ENCODE results near the gene COX6B1. TPM values are rescaled to one million over a fixed set of nuclear protein-coding genes. Genes with fewer than 3 reads are reported as not detected.

The COX6B1 gene
- total RNA-seq, 1 experiment from 2014 or later, result 835 TPM

GRCh38 chr19:35639321-35639639 lies 8.8 kb upstream of the COX6B1 start:
- Histone ChIP-seq H3K36me3 (ENCODE audit: control insufficient read depth, insufficient read depth, low read length) (no peaks in the 10 kb centered on the region; the same call in 1 of the 2 replicates), H3K4me1 (ENCODE audit: control insufficient read depth, insufficient read depth, low read length) (0 out of 2 replicates have a peak, but pooled peaks cover 12% of the 10 kb centered on the region), H3K27me3 (ENCODE audit: control insufficient read depth, insufficient read depth, low read length) (no peaks in the 10 kb centered on the region), H3K4me3 (ENCODE audit: low read depth in 2 of 2, low read length in 2 of 2) (no peak overlapping the region), H3K9me3 (ENCODE audit: control insufficient read depth, insufficient read depth, low read depth, low read length) (no peaks in the 10 kb centered on the region), H3K27ac (ENCODE audit: low read length) (no peak overlapping the region)
- DNase-seq (ENCODE audit: low read depth, low spot score) (no peak), ATAC-seq (no peak)
- intact Hi-C loops (cut with micrococcal nuclease; ENCODE audit: unreplicated experiment) (no loop called here), in situ Hi-C loops (cut with HindIII; ENCODE audit: low pct_unique_long_range_greater_than_20kb, low sequenced_read_pairs) (no loop called here)
- ChIA-PET POLR2A (no interaction called here), CTCF (no interaction called here)
- TF ChIP-seq, protein P1, sequence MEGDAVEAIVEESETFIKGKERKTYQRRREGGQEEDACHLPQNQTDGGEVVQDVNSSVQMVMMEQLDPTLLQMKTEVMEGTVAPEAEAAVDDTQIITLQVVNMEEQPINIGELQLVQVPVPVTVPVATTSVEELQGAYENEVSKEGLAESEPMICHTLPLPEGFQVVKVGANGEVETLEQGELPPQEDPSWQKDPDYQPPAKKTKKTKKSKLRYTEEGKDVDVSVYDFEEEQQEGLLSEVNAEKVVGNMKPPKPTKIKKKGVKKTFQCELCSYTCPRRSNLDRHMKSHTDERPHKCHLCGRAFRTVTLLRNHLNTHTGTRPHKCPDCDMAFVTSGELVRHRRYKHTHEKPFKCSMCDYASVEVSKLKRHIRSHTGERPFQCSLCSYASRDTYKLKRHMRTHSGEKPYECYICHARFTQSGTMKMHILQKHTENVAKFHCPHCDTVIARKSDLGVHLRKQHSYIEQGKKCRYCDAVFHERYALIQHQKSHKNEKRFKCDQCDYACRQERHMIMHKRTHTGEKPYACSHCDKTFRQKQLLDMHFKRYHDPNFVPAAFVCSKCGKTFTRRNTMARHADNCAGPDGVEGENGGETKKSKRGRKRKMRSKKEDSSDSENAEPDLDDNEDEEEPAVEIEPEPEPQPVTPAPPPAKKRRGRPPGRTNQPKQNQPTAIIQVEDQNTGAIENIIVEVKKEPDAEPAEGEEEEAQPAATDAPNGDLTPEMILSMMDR (IDR thresholded peaks at IDR 0.05), result no peak
- TF ChIP-seq, protein P2, sequence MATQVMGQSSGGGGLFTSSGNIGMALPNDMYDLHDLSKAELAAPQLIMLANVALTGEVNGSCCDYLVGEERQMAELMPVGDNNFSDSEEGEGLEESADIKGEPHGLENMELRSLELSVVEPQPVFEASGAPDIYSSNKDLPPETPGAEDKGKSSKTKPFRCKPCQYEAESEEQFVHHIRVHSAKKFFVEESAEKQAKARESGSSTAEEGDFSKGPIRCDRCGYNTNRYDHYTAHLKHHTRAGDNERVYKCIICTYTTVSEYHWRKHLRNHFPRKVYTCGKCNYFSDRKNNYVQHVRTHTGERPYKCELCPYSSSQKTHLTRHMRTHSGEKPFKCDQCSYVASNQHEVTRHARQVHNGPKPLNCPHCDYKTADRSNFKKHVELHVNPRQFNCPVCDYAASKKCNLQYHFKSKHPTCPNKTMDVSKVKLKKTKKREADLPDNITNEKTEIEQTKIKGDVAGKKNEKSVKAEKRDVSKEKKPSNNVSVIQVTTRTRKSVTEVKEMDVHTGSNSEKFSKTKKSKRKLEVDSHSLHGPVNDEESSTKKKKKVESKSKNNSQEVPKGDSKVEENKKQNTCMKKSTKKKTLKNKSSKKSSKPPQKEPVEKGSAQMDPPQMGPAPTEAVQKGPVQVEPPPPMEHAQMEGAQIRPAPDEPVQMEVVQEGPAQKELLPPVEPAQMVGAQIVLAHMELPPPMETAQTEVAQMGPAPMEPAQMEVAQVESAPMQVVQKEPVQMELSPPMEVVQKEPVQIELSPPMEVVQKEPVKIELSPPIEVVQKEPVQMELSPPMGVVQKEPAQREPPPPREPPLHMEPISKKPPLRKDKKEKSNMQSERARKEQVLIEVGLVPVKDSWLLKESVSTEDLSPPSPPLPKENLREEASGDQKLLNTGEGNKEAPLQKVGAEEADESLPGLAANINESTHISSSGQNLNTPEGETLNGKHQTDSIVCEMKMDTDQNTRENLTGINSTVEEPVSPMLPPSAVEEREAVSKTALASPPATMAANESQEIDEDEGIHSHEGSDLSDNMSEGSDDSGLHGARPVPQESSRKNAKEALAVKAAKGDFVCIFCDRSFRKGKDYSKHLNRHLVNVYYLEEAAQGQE (IDR thresholded peaks at IDR 0.05; ENCODE audit: insufficient read depth in 1 of 2, low read depth in 2 of 2, low read length in 1 of 2), result no peak
- 0 out of 2 replicates have a peak, but pooled peaks have one; percentile 10 for TF ChIP-seq POLR2AphosphoS5 (IDR thresholded peaks at IDR 0.05; ENCODE audit: low read depth, low read length)
- no peak for TF ChIP-seq TCF7L2 (IDR thresholded peaks at IDR 0.05; ENCODE audit: low read depth, low read length)
- no peak for TF ChIP-seq SIN3A (IDR thresholded peaks at IDR 0.05; ENCODE audit: borderline replicate concordance, insufficient read depth, low read depth, low read length)
- no TSS peak for BruUV-seq (replicated peaks)

DNA sequence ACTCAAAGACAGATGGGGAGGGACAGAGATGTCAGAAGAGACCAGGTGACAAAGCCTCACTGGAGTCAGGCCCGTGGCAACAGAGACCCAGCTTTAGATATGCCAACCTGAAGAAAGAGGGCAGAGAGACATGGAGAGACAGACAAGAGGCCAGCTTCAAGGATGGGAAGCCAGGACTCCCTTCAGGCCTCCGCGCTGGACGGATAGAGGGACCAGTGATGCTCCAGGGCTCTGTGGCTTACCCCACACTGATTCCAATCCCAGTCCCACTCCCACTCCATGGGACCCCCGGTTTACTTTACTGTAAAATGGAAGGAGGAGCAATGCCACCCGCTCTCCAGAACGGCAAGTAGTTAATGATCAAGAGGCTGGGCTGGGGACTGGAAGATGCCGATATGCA lies 8.3 kb upstream of the COX6B1 start:
- H3K9me3 ChIP-seq (ENCODE audit: control insufficient read depth, insufficient read depth, low read depth, low read length), result no peaks in the 10 kb centered on the region
- H3K36me3 ChIP-seq (ENCODE audit: control insufficient read depth, insufficient read depth, low read length), result no peaks in the 10 kb centered on the region; the same call in 1 of the 2 replicates
- no peak overlapping the region for H3K4me3 ChIP-seq (ENCODE audit: low read depth in 2 of 2, low read length in 2 of 2)
- in situ Hi-C loops (cut with HindIII; ENCODE audit: low pct_unique_long_range_greater_than_20kb, low sequenced_read_pairs) (no loop called here), intact Hi-C loops (cut with micrococcal nuclease; ENCODE audit: unreplicated experiment) (no loop called here)
- ATAC-seq (no peak), DNase-seq (ENCODE audit: low read depth, low spot score) (no peak)
- H3K27me3 ChIP-seq (ENCODE audit: control insufficient read depth, insufficient read depth, low read length), result no peaks in the 10 kb centered on the region
- TF ChIP-seq, protein P1 (IDR thresholded peaks at IDR 0.05), result no peak
- no TSS peak for BruUV-seq (replicated peaks)
- no peak overlapping the region for H3K27ac ChIP-seq (ENCODE audit: low read length)
- POLR2A ChIA-PET, result no interaction called here
- H3K4me1 ChIP-seq (ENCODE audit: control insufficient read depth, insufficient read depth, low read length), result 0 out of 2 replicates have a peak, but pooled peaks cover 14% of the 10 kb centered on the region
- CTCF ChIA-PET, result no interaction called here

Measured in Panc1 (cell line).